Fibroblast of villous mesenchyme (primary cell): Measurements from ENCODE around the gene PRF1. TPM values are rescaled to one million over a fixed set of nuclear protein-coding genes. Genes with fewer than 3 reads are reported as not detected.

Experiments used
- DNase-seq: peaks from one replicate; pipeline ENCODE4 v3.0.0-alpha.2; 2010; ENCODE audit warnings: low read depth
- H3K4me3 ChIP-seq: 2 replicates; pipeline ENCODE4 v1.5.1; 2011; ENCODE audit warnings: low read depth, mild to moderate bottlenecking, low read length
- total RNA-seq: library from RNA; depleted of rRNA; stranded (reverse); fragments of >200 nt; gene quantifications from 2 replicates; pipeline ENCODE4 v1.2.3, GENCODE V29; 2012
- TF ChIP-seq, protein P1 (sequence below): IDR thresholded peaks from 2 replicates; pipeline ENCODE4 v1.5.1; 2012; ENCODE audit warnings: low read depth, mild to moderate bottlenecking, low read length; ENCODE audit not compliant: insufficient read depth

PRF1 gene
- total RNA-seq, 1 donor = not detected

DNA sequence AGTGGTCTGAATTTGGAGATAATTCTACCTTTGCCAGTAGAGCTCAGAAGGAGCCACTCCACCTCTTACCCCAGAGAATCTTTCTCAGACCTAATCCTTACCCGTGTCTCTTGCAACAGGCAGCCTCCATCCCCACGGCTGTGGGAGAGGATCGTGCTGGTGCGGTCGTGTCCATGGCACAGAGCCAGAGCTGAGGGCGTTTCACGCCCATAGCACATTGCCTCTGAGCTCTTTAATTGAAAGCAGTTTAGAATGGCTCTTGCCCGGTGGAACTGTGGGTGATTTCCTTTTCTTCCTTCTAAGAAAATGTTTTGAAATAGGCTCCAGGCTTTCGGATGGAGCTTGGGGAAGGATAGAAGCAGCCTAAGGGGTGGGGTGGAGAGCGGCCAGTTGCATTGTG is 41.5 kb downstream of the PRF1 start:
- peak; percentile 78 for DNase-seq
- TF ChIP-seq, protein P1, sequence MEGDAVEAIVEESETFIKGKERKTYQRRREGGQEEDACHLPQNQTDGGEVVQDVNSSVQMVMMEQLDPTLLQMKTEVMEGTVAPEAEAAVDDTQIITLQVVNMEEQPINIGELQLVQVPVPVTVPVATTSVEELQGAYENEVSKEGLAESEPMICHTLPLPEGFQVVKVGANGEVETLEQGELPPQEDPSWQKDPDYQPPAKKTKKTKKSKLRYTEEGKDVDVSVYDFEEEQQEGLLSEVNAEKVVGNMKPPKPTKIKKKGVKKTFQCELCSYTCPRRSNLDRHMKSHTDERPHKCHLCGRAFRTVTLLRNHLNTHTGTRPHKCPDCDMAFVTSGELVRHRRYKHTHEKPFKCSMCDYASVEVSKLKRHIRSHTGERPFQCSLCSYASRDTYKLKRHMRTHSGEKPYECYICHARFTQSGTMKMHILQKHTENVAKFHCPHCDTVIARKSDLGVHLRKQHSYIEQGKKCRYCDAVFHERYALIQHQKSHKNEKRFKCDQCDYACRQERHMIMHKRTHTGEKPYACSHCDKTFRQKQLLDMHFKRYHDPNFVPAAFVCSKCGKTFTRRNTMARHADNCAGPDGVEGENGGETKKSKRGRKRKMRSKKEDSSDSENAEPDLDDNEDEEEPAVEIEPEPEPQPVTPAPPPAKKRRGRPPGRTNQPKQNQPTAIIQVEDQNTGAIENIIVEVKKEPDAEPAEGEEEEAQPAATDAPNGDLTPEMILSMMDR = no peak
- H3K4me3 ChIP-seq = no peak overlapping the region

DNA sequence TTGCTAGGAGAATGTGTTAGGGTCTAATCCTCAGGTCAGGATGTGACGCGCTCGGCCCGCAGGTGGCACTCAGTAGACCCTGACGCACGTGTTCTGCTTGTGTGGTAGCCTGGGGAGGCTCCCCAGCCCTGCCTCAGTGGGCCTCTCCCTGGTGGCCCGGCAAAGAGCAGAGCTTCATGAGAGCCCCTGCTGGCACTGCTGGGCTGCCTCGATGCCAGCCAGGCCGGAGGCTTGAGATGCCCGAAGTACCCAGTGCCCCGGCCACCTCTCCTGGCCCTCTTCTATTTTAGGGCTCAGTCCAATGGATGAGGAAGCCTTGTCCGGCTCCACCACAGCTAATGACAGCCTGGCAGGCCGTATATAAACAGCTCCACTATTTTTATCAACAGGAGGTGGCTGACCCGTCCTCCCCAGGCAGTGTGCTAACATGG is 42.0 kb downstream of the PRF1 start:
- no peak overlapping the region for H3K4me3 ChIP-seq
- TF ChIP-seq, protein P1 = no peak
- no peak for DNase-seq

DNA sequence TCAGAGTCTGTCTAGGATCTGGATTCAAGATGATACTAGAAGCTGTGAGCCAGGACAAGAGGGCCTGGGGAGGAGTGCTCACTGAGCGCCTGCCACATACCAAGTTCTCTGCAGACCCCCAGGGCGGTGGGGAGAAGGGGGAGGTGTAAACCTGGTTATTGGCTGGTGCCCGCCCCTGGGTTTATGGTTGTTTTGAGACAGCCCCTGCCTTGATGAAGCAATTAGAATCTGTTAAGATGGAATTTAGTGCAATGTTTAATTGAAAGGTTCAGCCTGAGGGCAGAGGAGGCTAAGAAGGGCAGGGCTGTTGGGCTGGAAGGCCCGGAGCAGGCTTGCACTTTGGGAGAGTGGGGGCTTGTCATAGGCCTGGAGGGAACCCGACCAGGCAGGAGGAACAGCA is 42.7 kb downstream of the PRF1 start:
- TF ChIP-seq, protein P1 = no peak
- H3K4me3 ChIP-seq = no peak overlapping the region
- no peak for DNase-seq

DNA sequence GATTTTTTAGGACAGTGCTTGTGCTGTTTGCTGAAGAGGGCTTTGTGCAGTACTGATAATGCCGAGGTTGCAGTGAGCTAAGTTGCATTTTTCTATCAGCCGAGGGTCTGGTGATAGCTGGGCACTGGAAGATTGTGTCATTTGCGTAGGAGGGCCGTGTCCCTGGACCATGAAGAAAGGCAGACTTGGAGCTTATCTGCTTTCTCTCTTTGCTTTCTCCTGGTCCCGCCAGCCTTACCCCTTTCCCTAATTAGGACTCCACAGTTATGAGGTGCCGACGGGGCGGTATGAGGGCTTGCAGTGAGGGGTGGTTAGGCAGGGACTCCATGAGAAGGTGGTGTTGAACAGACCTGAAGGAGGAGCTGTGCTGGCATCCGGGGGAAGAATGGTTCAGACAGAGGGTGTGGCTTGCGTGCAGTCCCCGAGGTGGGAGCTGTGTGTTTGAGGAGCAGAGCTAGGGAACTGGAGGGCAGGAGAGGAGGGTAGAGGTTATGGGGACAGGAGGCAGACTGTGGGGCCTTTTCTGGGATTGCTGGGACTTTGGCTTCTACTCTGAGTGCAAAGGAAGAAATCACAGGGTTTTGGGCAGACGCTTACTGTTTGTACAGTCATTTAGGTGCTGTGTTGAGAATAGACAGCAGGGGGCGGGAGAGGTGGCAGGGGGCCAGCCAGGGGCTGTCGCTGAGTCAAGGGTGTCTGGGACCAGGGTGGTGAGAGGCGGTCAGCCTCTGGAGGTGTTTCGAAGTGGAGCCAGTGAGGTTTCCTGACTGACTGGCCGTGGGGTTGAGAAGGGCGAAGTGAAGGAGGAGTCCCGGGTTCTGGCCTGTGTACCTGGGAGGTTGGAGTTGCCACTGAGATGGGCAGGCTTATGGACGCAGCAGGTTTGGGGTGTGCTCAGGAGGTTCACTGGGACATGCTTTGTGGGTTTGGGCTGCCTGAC is 43.4 kb downstream of the PRF1 start:
- peak overlapping the region; percentile 24 for H3K4me3 ChIP-seq
- TF ChIP-seq, protein P1 = peak; percentile 58
- DNase-seq = peak; percentile 60

DNA sequence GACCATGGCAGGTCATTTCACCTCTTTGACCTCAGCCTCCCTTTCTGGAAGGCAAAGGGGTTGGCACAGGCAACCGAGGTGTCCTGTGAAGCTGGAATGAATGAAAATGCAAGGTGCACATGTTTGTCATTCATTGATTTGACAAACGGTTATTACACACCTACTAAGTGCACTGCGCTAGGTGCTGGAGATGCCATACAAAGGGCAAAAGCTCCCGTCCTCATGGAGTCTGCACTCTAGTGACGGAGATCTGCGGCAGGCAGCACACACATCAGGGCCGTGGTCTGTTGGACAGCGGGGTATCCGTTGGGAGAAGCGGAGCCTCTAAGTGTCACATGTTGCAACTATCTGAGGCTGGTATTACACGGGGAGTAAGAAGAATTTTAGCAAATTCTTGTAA is 44.2 kb downstream of the PRF1 start:
- no peak for DNase-seq
- no peak overlapping the region for H3K4me3 ChIP-seq
- TF ChIP-seq, protein P1 = no peak

DNA sequence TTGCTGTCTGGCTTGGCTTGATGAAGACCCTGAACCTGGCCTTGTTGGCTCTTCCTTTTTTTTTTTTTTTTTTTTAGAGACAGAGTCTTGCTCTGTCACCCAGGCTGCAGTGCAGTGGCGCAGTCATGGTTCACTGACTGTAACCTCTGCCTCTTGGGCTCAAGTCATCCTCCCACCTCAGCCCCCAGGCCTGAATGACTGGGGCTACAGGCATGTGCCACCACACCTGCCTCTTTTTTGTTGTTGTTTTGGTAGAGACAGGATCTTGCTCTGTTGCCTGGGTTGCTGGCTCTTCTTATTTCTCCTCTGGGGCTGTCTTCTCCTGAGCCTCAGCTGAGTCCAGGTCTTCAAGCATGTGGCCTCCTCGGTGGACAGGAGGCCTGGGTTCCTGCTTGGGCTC is 44.7 kb downstream of the PRF1 start:
- no peak for DNase-seq
- no peak overlapping the region for H3K4me3 ChIP-seq
- TF ChIP-seq, protein P1 = no peak
